NCI-H526 treated with DMSO at 0.1 percent for 48 hours (cell line): ENCODE measurements around the gene FOXP2.
"Not testable (repeated sequence)": the region's sequence is repeated elsewhere in the genome, so short reads cannot be mapped to it uniquely, and the experiment has no call there.

Experiments used
- DNase-seq: peaks from one replicate; lab custom pipeline; 2025; lab: John Stamatoyannopoulos, UW

The FOXP2 gene

GRCh38 chr7:114414156-114415063, at the start of gene FOXP2:
Gene FOXP2, plus strand, starts transcription at chr7:114414815. Its CDS starts 11,697 bp downstream, at chr7:114426512.
- peak; percentile 36 for DNase-seq

DNA sequence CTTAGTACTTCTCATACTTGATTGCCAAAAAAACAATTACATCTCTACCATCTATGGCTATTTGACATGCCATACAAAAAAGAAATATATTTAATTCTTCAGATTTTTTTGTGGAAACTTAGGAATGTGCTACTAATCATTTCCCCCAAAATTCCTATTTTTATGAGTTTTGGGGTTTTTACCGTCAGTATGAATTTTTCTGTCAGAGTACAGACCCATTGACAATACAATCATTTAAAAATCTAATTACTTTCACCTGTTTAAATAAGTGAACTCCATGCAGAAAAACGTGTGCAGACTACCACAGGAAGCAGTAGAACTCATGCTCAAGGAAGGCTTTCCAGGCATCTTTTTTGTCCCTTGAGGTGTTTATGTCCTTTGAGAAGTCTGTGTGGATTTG, 48.8 kb upstream of the FOXP2 start:
- no peak for DNase-seq

GRCh38 chr7:114368492-114368891, 46.1 kb upstream of the FOXP2 start:
- DNase-seq = no peak

DNA sequence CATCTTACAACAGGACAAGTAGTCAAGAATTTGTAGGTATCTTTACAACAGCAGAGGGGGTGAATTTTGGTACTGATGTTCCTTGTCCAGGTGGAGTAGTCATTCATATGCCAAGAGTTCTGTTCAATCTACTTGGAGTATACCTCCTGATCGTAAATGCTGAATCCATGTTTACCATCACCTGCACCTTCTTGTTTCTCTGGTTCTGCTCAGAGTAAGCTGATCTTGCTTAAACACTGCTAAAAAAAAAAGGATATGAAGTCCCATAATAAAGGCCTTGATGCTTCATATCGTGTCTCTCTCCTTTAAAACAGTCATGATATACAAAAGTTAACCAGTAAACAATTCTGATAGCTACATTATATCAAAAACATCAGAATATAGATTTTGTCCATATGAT, 45.3 kb upstream of the FOXP2 start:
- DNase-seq = no peak

GRCh38 chr7:114372619-114373018, 42.0 kb upstream of the FOXP2 start:
- no peak for DNase-seq

DNA sequence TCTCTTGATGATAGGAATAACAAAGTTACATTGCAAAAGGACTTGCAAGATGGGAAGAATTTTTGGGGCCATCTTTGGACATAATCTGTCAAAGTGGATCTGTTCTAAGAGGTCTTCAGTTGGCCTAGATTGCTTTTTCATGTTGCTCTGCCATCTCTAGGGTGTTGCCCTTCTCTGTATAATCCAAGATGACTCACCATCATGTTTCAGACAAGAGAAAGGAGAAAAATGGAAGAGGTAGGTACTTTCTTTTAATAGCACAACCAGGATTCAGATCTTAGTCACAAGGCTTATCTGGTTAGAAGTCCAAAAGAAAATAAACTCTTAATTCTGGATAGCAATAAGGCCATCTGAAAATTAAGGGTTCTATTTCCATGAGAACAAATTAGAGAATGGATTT, 38.7 kb upstream of the FOXP2 start:
- DNase-seq = no peak

DNA sequence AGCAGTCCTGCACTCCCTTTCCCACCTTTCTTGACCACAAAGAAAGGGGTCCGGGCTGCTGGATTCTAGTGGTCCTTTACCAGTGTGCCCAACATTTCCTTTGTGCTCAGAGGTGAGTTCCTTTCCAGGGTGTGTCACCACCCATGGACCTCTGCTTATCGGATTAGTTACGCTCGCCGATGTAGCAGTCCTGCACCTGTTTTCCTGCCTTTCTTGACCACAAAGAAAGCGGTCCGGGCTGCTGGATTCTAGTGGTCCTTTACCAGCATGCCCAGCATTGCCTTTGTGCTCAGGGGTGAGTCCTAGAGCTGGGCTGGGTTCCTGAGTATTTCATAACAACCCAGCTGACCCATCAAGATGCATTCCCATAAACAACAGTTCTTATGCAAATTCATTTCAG, 30.7 kb upstream of the FOXP2 start:
- not testable (repeated sequence) for DNase-seq

GRCh38 chr7:114384346-114384745, 30.3 kb upstream of the FOXP2 start:
- DNase-seq = not testable (repeated sequence)

GRCh38 chr7:114388021-114388420, 26.6 kb upstream of the FOXP2 start:
- DNase-seq = no peak

GRCh38 chr7:114392686-114393085, 21.9 kb upstream of the FOXP2 start:
- no peak for DNase-seq

GRCh38 chr7:114402876-114403635, 11.6 kb upstream of the FOXP2 start:
- no peak for DNase-seq

DNA sequence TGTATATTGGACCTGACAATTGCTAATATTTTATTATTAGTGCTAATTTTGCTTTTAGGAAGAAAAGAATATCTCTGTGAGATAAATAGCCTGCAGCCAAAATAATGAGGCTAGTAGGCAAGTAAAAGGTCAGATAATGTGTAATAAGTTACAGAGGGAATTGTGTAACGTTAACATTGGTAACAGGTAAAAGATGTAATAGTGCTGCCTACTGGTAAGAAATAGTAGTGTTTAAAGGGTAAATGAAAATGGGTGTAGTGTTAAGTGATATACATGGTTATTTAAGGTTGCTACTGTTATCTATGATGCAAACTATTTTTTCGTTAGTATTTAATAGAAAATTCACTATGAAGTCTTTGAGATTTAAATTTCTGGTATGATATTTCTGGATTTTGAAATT, 9.2 kb upstream of the FOXP2 start:
- peak; percentile 30 for DNase-seq

DNA sequence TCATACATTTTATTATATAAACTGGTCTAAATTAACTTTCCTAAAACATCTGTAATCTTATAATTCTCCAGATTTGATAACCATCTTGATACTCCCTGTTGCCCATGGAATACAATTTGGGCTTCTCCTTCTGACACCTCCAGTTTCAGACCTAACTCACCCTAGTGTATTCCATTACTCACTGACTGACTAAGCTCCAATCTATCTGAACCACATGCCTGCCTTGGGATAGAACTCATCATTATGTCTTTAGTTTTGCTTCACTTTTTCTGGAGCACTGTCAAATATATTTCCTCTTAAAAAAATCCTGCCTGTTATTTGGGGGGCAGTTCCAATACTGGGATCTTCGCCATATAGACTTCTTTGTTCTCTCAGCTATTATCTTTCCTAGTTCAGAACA, 4.9 kb upstream of the FOXP2 start:
- DNase-seq = no peak

DNA sequence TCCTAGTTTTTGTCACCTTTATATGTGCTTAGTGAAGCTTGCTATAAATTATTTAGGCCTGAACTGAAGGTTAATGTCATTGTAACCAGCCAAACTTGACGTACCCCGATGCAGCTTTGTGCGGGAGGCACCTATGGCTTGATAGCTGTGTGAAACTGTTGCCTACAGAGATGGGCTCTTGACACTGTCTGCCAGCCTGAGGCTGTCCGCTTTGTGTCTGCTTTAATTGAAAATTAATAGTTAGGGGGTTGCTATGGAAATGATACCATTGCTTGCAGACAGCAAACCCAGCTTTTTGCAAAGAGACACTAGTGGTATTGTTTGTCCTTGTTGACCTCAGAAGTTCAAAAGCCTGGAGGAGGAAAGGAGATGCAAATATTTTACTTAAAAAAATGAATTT, 2.1 kb upstream of the FOXP2 start:
- DNase-seq = peak; percentile 94

DNA sequence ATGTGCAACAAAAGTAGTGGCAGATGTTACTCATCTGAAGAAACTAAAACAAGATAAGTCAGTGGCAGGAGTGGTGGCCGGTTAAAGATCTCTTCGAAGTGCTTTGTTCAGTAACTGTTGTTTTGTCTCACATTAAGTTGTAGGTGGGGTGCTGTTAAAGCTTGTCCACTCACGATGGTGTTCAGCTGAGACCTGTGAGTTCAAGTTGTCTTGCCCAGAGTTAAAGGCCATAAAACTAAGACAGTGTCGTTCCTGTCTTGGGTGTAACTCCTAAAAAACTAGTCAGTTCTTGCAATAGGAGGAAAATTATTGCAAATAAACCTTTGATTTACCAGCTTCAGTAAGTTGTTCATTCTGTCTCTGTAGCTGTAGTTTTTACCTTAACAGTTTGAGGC, 857 bp upstream of the FOXP2 start:
- DNase-seq = no peak

GRCh38 chr7:114415064-114415989, 712 bp downstream of the FOXP2 start:
- no peak for DNase-seq

DNA sequence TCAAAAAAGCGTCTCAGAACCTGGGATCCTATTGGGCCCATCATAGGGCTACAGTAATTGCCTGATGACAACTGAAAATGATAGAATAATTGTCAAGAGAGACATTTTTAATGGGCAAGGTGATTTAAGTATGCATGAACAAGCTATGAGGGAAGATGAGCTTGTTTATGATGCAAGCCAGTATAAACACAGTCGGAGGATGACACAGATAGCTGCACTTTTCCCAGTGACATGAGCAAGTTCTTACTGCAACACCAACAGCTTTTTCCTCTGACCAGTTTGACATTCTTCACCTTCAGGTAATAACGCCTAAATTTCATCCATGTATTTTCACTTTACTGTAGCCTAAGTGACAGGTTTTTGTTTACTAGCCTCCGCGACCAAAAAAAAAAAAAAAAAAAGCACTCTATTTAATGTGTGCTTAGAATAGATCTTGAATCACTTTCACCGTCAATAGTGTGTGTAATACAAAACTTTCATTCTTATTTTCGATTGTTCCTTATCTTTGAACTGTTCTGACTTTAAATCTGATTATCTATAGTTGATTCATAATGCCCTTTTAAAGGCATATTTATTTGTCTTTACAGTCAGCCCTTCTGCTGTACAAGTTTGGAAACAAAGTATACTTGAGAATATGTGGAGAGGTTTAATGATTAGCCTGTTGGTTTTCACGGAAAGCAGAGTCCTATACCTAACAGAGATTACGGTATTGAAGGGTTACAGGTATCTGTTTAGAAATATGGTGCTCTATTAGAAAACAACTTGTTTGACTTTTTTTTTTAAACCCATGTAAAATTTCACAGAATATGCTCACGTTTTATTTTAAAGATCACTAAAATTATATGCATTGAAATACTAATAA, 1.7 kb downstream of the FOXP2 start:
- DNase-seq = no peak

DNA sequence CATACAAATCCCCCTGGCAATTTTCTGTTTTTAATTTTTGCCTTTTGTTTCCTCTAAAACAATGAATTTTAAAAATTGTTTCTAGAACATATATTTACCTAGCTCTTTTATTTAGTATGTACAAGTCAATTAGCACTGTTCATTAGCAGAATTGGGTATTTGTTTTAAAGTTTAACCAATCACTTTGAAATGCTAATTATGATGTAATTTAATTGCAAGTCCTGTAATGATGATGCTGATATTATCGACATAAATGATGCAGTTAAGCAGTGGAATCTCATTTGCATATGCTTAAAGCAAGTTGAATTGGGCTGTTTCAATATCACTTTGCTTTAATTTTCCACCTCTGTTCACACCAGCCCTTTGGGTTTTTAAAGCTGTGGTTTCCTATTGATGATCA, 2.7 kb downstream of the FOXP2 start:
- DNase-seq = no peak

- DNase-seq = no peak
These were observed 3.5 kb downstream of the FOXP2 start for GRCh38 chr7:114418117-114418516.

GRCh38 chr7:114419441-114420272, 5.0 kb downstream of the FOXP2 start:
- no peak for DNase-seq
